IMR-90 (cell line): ENCODE measurements around the gene NBPF3. TPM values are rescaled to one million over a fixed set of nuclear protein-coding genes. Genes with fewer than 3 reads are reported as not detected.

Source experiments
- ATAC-seq: fragments of 200-7000 bp; cut with Tn5 transposase; 2 replicates; pipeline ENCODE4 v1.9.1; 2020; ENCODE audit warnings: low read depth, mild to moderate bottlenecking, moderate library complexity
- BruUV-seq: library from RNA; stranded (reverse); fragments of 400-500 nt; replicated peaks from 2 replicates; lab custom pipeline; 2021; lab: Mats Ljungman, UMichigan
- CTCF ChIA-PET: fragments of 300-600 bp; formaldehyde crosslinking; extraction: SDS; loops from one replicate; lab custom pipeline; 2021; ENCODE audit warnings: antibody characterized with exemption; lab: Yijun Ruan, JAX
- POLR2A ChIA-PET: fragments of 300-600 bp; sonication (Branson Sonifier 250); formaldehyde crosslinking; loops from one replicate; lab custom pipeline; 2022; ENCODE audit warnings: antibody characterized with exemption; ENCODE audit not compliant: unreplicated experiment; lab: Charles Lee
- DNase-seq: peaks from one replicate; pipeline ENCODE4 v3.0.0; 2013
- H2AFZ ChIP-seq: replicated peaks from 2 replicates; pipeline ENCODE3; 2013; ENCODE audit warnings: low read length, mild to moderate bottlenecking; ENCODE audit not compliant: poor library complexity
- H2AK5ac ChIP-seq: 2 replicates; pipeline ENCODE4 v1.6.1; 2013; ENCODE audit warnings: low read depth, low read length, inconsistent platforms
- H2AK9ac ChIP-seq: replicated peaks from 2 replicates; pipeline ENCODE3; 2013; ENCODE audit warnings: mild to moderate bottlenecking, low read depth, low read length, moderate library complexity; ENCODE audit not compliant: poor library complexity
- H2BK120ac ChIP-seq: 2 replicates; pipeline ENCODE4 v1.6.1; 2013; ENCODE audit warnings: low read depth, low read length, inconsistent platforms
- H2BK15ac ChIP-seq: 3 replicates; pipeline ENCODE4 v1.6.1; 2013; ENCODE audit warnings: low read depth, low read length, inconsistent platforms
- H2BK20ac ChIP-seq: 2 replicates; pipeline ENCODE4 v1.6.1; 2013; ENCODE audit warnings: low read depth, mild to moderate bottlenecking, inconsistent platforms, low read length, moderate library complexity
- H2BK5ac ChIP-seq: 2 replicates; pipeline ENCODE4 v1.6.1; 2013; ENCODE audit warnings: mild to moderate bottlenecking, low read depth, low read length, inconsistent platforms; ENCODE audit not compliant: poor library complexity, severe bottlenecking
- H3K14ac ChIP-seq: replicated peaks from 2 replicates; pipeline ENCODE4 v1.6.1; 2013; ENCODE audit warnings: low read depth, low read length, inconsistent platforms
- H3K18ac ChIP-seq: 2 replicates; pipeline ENCODE4 v1.6.1; 2013; ENCODE audit warnings: low read depth, low read length, control low read depth
- H3K23ac ChIP-seq: 2 replicates; pipeline ENCODE4 v1.6.1; 2013; ENCODE audit warnings: low read depth, low read length, inconsistent platforms
- H3K27ac ChIP-seq: 2 replicates; pipeline ENCODE4 v1.5.1; 2013; ENCODE audit warnings: mild to moderate bottlenecking, control low read depth, low read length; ENCODE audit not compliant: insufficient read depth
- H3K27me3 ChIP-seq: 2 replicates; pipeline ENCODE4 v1.6.1; 2013; ENCODE audit warnings: low read length; ENCODE audit not compliant: control insufficient read depth, insufficient read depth
- H3K36me3 ChIP-seq: 2 replicates; pipeline ENCODE4 v1.6.1; 2013; ENCODE audit warnings: low read length, mixed read lengths; ENCODE audit not compliant: control insufficient read depth, insufficient read depth
- H3K4ac ChIP-seq: 2 replicates; pipeline ENCODE4 v1.6.1; 2013; ENCODE audit warnings: low read depth, low read length, inconsistent platforms
- H3K4me1 ChIP-seq: 2 replicates; pipeline ENCODE4 v1.6.1; 2013; ENCODE audit warnings: low read length, mixed read lengths; ENCODE audit not compliant: control insufficient read depth, insufficient read depth
- H3K4me2 ChIP-seq: 2 replicates; pipeline ENCODE4 v1.6.1; 2013; ENCODE audit warnings: low read depth, mild to moderate bottlenecking, control low read depth, low read length, moderate library complexity
- H3K4me3 ChIP-seq: 2 replicates; pipeline ENCODE4 v1.5.1; 2013; ENCODE audit warnings: low read depth, mild to moderate bottlenecking, control low read depth, low read length, moderate library complexity; ENCODE audit not compliant: insufficient read depth
- H3K56ac ChIP-seq: 2 replicates; pipeline ENCODE4 v1.6.1; 2013; ENCODE audit warnings: low read length, inconsistent platforms; ENCODE audit not compliant: insufficient read depth; ENCODE audit errors: extremely low read depth
- H3K79me1 ChIP-seq, 2 experiments: 2 replicates each; pipeline ENCODE4 v1.6.1; 2013; ENCODE audit warnings: low read length in 2 of 2, inconsistent platforms in 1 of 2, low read depth in 1 of 2
- H3K9ac ChIP-seq: 2 replicates; pipeline ENCODE4 v1.6.1; 2013; ENCODE audit warnings: low read depth, low read length, control low read depth
- H3K9me1 ChIP-seq: 2 replicates; pipeline ENCODE4 v1.6.1; 2013; ENCODE audit warnings: low read length, inconsistent platforms; ENCODE audit not compliant: insufficient read depth
- H3K9me3 ChIP-seq: 2 replicates; pipeline ENCODE4 v1.6.1; 2013; ENCODE audit warnings: low read length; ENCODE audit not compliant: control insufficient read depth, insufficient read depth
- H4K20me1 ChIP-seq: 2 replicates; pipeline ENCODE4 v1.6.1; 2013; ENCODE audit warnings: low read length, inconsistent platforms; ENCODE audit not compliant: insufficient read depth
- H4K5ac ChIP-seq: 2 replicates; pipeline ENCODE4 v1.6.1; 2013; ENCODE audit warnings: mild to moderate bottlenecking, low read depth, low read length, control low read depth
- H4K8ac ChIP-seq, 2 experiments: 2 replicates each; pipeline ENCODE4 v1.6.1; 2013; ENCODE audit warnings: low read depth in 2 of 2, low read length in 2 of 2, control low read depth in 1 of 2, inconsistent platforms in 1 of 2
- H4K91ac ChIP-seq: 2 replicates; pipeline ENCODE4 v1.6.1; 2013; ENCODE audit warnings: low read depth, low read length, inconsistent platforms; ENCODE audit not compliant: insufficient read depth
- CEBPB ChIP-seq: IDR thresholded peaks from 2 replicates; pipeline ENCODE4 v1.6.1; 2012; ENCODE audit warnings: low read depth, low read length, improper control_type of control experiment
- CHD1 ChIP-seq: IDR thresholded peaks from 2 replicates; pipeline ENCODE4 v1.6.1; 2012; ENCODE audit warnings: low read depth, low read length, improper control_type of control experiment
- CTCF ChIP-seq: conservative IDR thresholded peaks from 2 replicates; pipeline ENCODE4 v1.5.1; 2012; ENCODE audit warnings: mild to moderate bottlenecking, low read depth, low read length, improper control_type of control experiment
- FOS ChIP-seq: fragments of 150-350 bp; IDR thresholded peaks from 2 replicates; pipeline ENCODE4 v1.6.1; 2016; ENCODE audit warnings: low read depth, low read length
- MAFK ChIP-seq: IDR thresholded peaks from 2 replicates; pipeline ENCODE4 v1.6.1; 2012; ENCODE audit warnings: low read depth, low read length, improper control_type of control experiment
- MAZ ChIP-seq: IDR thresholded peaks from 2 replicates; pipeline ENCODE4 v1.6.1; 2012; ENCODE audit warnings: low read depth, mild to moderate bottlenecking, low read length, improper control_type of control experiment, moderate library complexity, borderline replicate concordance
- MXI1 ChIP-seq: IDR thresholded peaks from 2 replicates; pipeline ENCODE4 v1.6.1; 2012; ENCODE audit warnings: low read depth, mild to moderate bottlenecking, low read length, moderate library complexity, borderline replicate concordance
- NFE2L2 ChIP-seq: fragments of 150-350 bp; IDR thresholded peaks from 2 replicates; pipeline ENCODE4 v1.6.1; 2016; ENCODE audit warnings: low read depth, mild to moderate bottlenecking, low read length
- POLR2A ChIP-seq: IDR thresholded peaks from 2 replicates; pipeline ENCODE4 v1.6.1; 2012; ENCODE audit warnings: mild to moderate bottlenecking, low read depth, low read length
- RAD21 ChIP-seq: IDR thresholded peaks from 2 replicates; pipeline ENCODE4 v1.6.1; 2012; ENCODE audit warnings: low read length, improper control_type of control experiment
- RFX5 ChIP-seq: IDR thresholded peaks from 2 replicates; pipeline ENCODE4 v1.8.0; 2012; ENCODE audit warnings: low read depth, mild to moderate bottlenecking, low read length, moderate library complexity
- SMC3 ChIP-seq: fragments of 150-350 bp; IDR thresholded peaks from 2 replicates; pipeline ENCODE4 v1.6.1; 2016; ENCODE audit warnings: low read depth, mild to moderate bottlenecking, antibody characterized with exemption, low read length, moderate library complexity
- WGBS, 2 experiments: methylation state at CpG; one replicate each; pipeline versions ENCODE4 v1.1.5 to v1.1.7; 2013; ENCODE audit warnings: missing lambda C conversion rate in 2 of 2; ENCODE audit not compliant: insufficient read length in 1 of 2; ENCODE audit errors: extremely low coverage in 2 of 2; 5-methylcytosine and 5-hydroxymethylcytosine counted together
- dilution Hi-C: fragments of 300-500 bp; cut with HindIII; formaldehyde crosslinking; loops from one replicate; pipeline ENCODE4 v1.14.3; 2018; ENCODE audit warnings: low sequenced_read_pairs; ENCODE audit not compliant: unreplicated experiment
- in situ Hi-C: fragments of 300-500 bp; cut with MboI; formaldehyde crosslinking; loops from 3 replicates; pipeline ENCODE4 v1.14.3; 2019; ENCODE audit warnings: low sequenced_read_pairs, inconsistent platforms, mixed read lengths
- intact Hi-C: fragments of 100-400 bp; cut with micrococcal nuclease; formaldehyde crosslinking; loops from 2 replicates; pipeline ENCODE4 v1.10.0; 2022
- polyA plus RNA-seq, 3 experiments: library from polyadenylated mRNA; depleted of rRNA; stranded (reverse); fragments of >200 nt; gene quantifications; 2 replicates each; pipeline ENCODE4 v1.2.3, GENCODE V29; 2012; ENCODE audit warnings: low replicate concordance in 1 of 3
- total RNA-seq: library from RNA; depleted of rRNA; stranded (reverse); fragments of >200 nt; gene quantifications from 2 replicates; pipeline ENCODE4 v1.2.3, GENCODE V29; 2012
- TF ChIP-seq, protein P1 (sequence below): fragments of 150-350 bp; IDR thresholded peaks from 2 replicates; pipeline ENCODE4 v1.6.1; 2017; ENCODE audit warnings: mild to moderate bottlenecking, antibody characterized with exemption, low read length, low read depth
- TF ChIP-seq, protein P2 (sequence below): fragments of 150-350 bp; IDR thresholded peaks from 2 replicates; pipeline ENCODE4 v1.6.1; 2016; ENCODE audit warnings: low read depth, mild to moderate bottlenecking, low read length, moderate library complexity, borderline replicate concordance

NBPF3 gene
- total and polyA plus RNA-seq, 2 of the 4 experiments (the other 2 are of a cell fraction): 8.7 to 18.8 TPM

GRCh38 chr1:21499283-21499950 is 59.5 kb downstream of the NBPF3 start:
- Histone ChIP-seq H3K27me3 (peaks cover 14% of the 10 kb centered on the region), H4K5ac (no peak overlapping the region), H3K4me2 (no peak overlapping the region), H3K9me1 (no peaks in the 10 kb centered on the region), H4K20me1 (no peaks in the 10 kb centered on the region), H3K18ac (no peak overlapping the region), H3K79me1 (no peaks in the 10 kb centered on the region), H3K14ac (no peak overlapping the region), H2BK5ac (no peak overlapping the region), H3K4ac (no peak overlapping the region), H2BK15ac (no peak overlapping the region), H3K36me3 (no peaks in the 10 kb centered on the region), H4K8ac (no peak overlapping the region), H2AK9ac (no peak overlapping the region), H3K4me1 (peaks cover 2% of the 10 kb centered on the region; the same call in 1 of the 2 replicates), H2BK120ac (no peak overlapping the region), H2AFZ (no peak overlapping the region), H2BK20ac (no peak overlapping the region), H4K91ac (no peak overlapping the region), H3K56ac (no peak overlapping the region), H3K9me3 (peaks cover 5% of the 10 kb centered on the region), H2AK5ac (no peak overlapping the region), H3K27ac (no peak overlapping the region), H3K4me3 (no peak overlapping the region), H3K23ac (no peak overlapping the region), H3K9ac (no peak overlapping the region)
- ChIA-PET POLR2A (interaction anchor here (0.6 kb wide), 1 partner anchor 68 kb away, joined by 7 read pairs; no protein-coding TSS in a partner anchor), CTCF (interaction anchor here (0.8 kb wide), 1 partner anchor 9 kb away, joined by 3 read pairs; no protein-coding TSS in a partner anchor)
- intact Hi-C loops (no loop called here), dilution Hi-C loops (no loop called here), in situ Hi-C loops (no loop called here)
- DNase-seq: peak; percentile 13
- TF ChIP-seq MAZ (no peak), CHD1 (no peak), POLR2A (no peak), CEBPB (no peak), MAFK (no peak), NFE2L2 (no peak), FOS (no peak), SMC3 (no peak), MXI1 (no peak), RAD21 (no peak), CTCF (no peak), RFX5 (no peak)
- TF ChIP-seq, protein P1, sequence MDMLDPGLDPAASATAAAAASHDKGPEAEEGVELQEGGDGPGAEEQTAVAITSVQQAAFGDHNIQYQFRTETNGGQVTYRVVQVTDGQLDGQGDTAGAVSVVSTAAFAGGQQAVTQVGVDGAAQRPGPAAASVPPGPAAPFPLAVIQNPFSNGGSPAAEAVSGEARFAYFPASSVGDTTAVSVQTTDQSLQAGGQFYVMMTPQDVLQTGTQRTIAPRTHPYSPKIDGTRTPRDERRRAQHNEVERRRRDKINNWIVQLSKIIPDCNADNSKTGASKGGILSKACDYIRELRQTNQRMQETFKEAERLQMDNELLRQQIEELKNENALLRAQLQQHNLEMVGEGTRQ: no peak
- TF ChIP-seq, protein P2, sequence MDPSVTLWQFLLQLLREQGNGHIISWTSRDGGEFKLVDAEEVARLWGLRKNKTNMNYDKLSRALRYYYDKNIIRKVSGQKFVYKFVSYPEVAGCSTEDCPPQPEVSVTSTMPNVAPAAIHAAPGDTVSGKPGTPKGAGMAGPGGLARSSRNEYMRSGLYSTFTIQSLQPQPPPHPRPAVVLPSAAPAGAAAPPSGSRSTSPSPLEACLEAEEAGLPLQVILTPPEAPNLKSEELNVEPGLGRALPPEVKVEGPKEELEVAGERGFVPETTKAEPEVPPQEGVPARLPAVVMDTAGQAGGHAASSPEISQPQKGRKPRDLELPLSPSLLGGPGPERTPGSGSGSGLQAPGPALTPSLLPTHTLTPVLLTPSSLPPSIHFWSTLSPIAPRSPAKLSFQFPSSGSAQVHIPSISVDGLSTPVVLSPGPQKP: no peak
- ATAC-seq: no peak; the same call in 1 of the 2 replicates
- no CpG with 5 or more reads among the region's 1 CpG for WGBS, 2 experiments
- no TSS peak for BruUV-seq
